Mammary epithelial cell (primary cell): ENCODE measurements around the gene TRIO.

Experiments used
- CTCF ChIP-seq, 2 donors: IDR thresholded peaks in 1 of 2; conservative IDR thresholded peaks in 1 of 2; 2 replicates each; pipeline ENCODE4 v1.5.1; 2011 to 2012; ENCODE audit warnings: inconsistent platforms in 2 of 2, low read length in 2 of 2, mild to moderate bottlenecking in 2 of 2, control low read depth in 1 of 2, low read depth in 1 of 2; ENCODE audit not compliant: insufficient read depth in 1 of 2; ENCODE audit errors: extremely low read depth in 1 of 2
- EZH2 ChIP-seq: IDR thresholded peaks from 2 replicates; pipeline ENCODE4 v1.6.1; 2012; ENCODE audit warnings: low read length, inconsistent platforms, borderline replicate concordance

- TF ChIP-seq CTCF (conservative IDR thresholded peaks at IDR 0.05 in 1 of 2, IDR thresholded peaks at IDR 0.05 in 1 of 2; ENCODE audit: extremely low read depth in 1 of 2, insufficient read depth in 1 of 2, low read depth in 1 of 2, low read length in 2 of 2) (no peak), EZH2 (no peak)
These were observed 75.9 kb downstream of the TRIO start for GRCh38 chr5:14218897-14219573.
